ENCODE data around the gene RGR. TPM values are rescaled to one million over a fixed set of nuclear protein-coding genes. Genes with fewer than 3 reads are reported as not detected.

The RGR gene
- polyA plus RNA-seq, 2 of the 4 experiments (the other 2 are of a cell fraction) = not detected

GRCh38 chr10:84262190-84262956 is 17.5 kb downstream of the RGR start:
- ATAC-seq = no peak
- TF ChIP-seq EP300 (IDR thresholded peaks at IDR 0.05) = no peak
- TF ChIP-seq TFCP2L1 (CRISPR knock-in tag; IDR thresholded peaks at IDR 0.05) = no peak
- no peak for TF ChIP-seq CBX2 (IDR thresholded peaks at IDR 0.05; ENCODE audit: borderline replicate concordance, low read depth)
- no peak for TF ChIP-seq SREBF2 (IDR thresholded peaks at IDR 0.05)
- no peak for TF ChIP-seq KDM5A (IDR thresholded peaks at IDR 0.05)
- no peak for TF ChIP-seq MAZ (IDR thresholded peaks at IDR 0.05; ENCODE audit: borderline replicate concordance, low read depth, low read length)
- no peak for TF ChIP-seq GATA3 (IDR thresholded peaks at IDR 0.05; ENCODE audit: borderline replicate concordance)
- no peak for TF ChIP-seq PHF8 (IDR thresholded peaks at IDR 0.05; ENCODE audit: borderline replicate concordance, low read depth)
- no peak for TF ChIP-seq E2F6 (IDR thresholded peaks at IDR 0.05; ENCODE audit: borderline replicate concordance, low read depth)
- TF ChIP-seq CHD4 (IDR thresholded peaks at IDR 0.05; ENCODE audit: borderline replicate concordance) = no peak
- TF ChIP-seq HOXB13 (CRISPR knock-in tag; IDR thresholded peaks at IDR 0.05; ENCODE audit: low read depth) = no peak
- no peak for TF ChIP-seq HOXA7 (CRISPR knock-in tag; IDR thresholded peaks at IDR 0.05)
- no peak for TF ChIP-seq CHD2 (IDR thresholded peaks at IDR 0.05; ENCODE audit: low read length, partially characterized antibody)
- no peak for TF ChIP-seq FOSL2 (IDR thresholded peaks at IDR 0.05)
- TF ChIP-seq FOSL2 (CRISPR knock-in tag; IDR thresholded peaks at IDR 0.05) = no peak
- no peak for TF ChIP-seq ZSCAN20 (CRISPR knock-in tag; IDR thresholded peaks at IDR 0.05)
- no peak for TF ChIP-seq CEBPB (IDR thresholded peaks at IDR 0.05)
- TF ChIP-seq USF2 (IDR thresholded peaks at IDR 0.05) = no peak
- Histone ChIP-seq H3K27ac (no peak overlapping the region), H3K4me3 (no peak overlapping the region), H3K4me1 (no peaks in the 10 kb centered on the region), H3K9me3 (no peaks in the 10 kb centered on the region), H3K4me2 (no peak overlapping the region)
- 57% methylated on average over 12 of the region's 13 CpGs for WGBS (ENCODE audit: missing lambda C conversion rate)
- no peak for FAIRE-seq
- ChIA-PET POLR2A (no interaction called here), CTCF (interaction anchor here (0.6 to 15.3 kb wide), 6 partner anchors 8 to 277 kb away, joined by 3 to 341 read pairs (median 3); no protein-coding TSS in a partner anchor)
- no peak for DNase-seq (ENCODE audit: low read depth in 1 of 2, low spot score in 1 of 2)

- no peak for FAIRE-seq
- 21% methylated on average over 5 of the region's 5 CpGs for WGBS (ENCODE audit: missing lambda C conversion rate)
- POLR2A ChIA-PET = no interaction called here
- Histone ChIP-seq H3K4me2 (no peak overlapping the region), H3K9me3 (no peaks in the 10 kb centered on the region), H3K4me1 (no peaks in the 10 kb centered on the region), H3K4me3 (no peak overlapping the region), H3K27ac (no peak overlapping the region)
- CTCF ChIA-PET = interaction anchor here (0.8 to 15.3 kb wide), 20 partner anchors 9 to 275 kb away, joined by 3 to 341 read pairs (median 4); partner anchors contain the start of gene RGR
- no peak for DNase-seq (ENCODE audit: low read depth in 1 of 2, low spot score in 1 of 2)
- ATAC-seq = no peak
- no peak for TF ChIP-seq RNF2 (IDR thresholded peaks at IDR 0.05; ENCODE audit: borderline replicate concordance, low read depth)
- no peak for TF ChIP-seq CBX2 (IDR thresholded peaks at IDR 0.05; ENCODE audit: borderline replicate concordance, low read depth)
- no peak for TF ChIP-seq FOSB (CRISPR knock-in tag; IDR thresholded peaks at IDR 0.05)
- no peak for TF ChIP-seq JUNB (IDR thresholded peaks at IDR 0.05)
- TF ChIP-seq RCOR1 (IDR thresholded peaks at IDR 0.05; ENCODE audit: low read depth, low read length) = no peak
- TF ChIP-seq POLR2A (IDR thresholded peaks at IDR 0.05; ENCODE audit: low read length) = no peak
- no peak for TF ChIP-seq MYC (IDR thresholded peaks at IDR 0.05; ENCODE audit: borderline replicate concordance, low read length)
Observed at GRCh38 chr10:84263716-84264115, 18.9 kb downstream of the RGR start.

Measured in A549 (cell line).